ENCODE results near the gene CDH23.

DNA sequence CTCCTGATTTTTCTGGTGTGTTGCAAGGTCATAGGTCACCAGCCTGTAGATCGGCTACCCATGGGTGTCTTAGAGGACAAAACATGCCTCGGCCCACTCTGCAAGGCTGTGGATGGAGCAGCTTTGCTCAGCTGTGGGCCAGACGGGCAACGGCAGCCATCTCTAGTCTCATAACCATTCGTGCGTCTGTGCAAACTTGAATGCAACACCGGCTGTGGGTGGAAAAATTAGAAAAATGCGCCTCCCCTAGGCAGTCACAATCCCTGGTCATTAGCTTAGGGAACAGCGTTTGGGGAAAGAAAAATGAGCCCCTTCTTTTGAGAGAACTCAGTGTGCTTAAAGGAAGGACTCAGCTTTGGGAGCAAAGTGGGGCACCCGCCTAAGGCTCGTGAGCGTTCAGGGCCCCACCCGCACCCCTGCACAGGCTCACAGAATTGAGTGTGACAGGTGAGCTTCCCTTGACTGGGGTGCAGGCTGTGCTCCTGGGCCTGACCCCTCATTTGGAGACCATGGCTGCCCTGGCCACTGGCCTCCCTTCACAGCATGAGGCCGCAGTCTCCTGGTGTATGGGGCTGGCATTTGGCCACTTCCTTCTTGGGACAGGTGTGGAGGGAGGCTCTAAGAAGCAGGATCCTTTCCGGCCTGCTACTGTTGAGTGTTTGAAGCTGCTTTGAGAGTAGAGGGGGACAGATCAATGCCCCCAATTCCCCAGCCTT is 174.9 kb downstream of the CDH23 start:
- no peak for TF ChIP-seq EZH2 (IDR thresholded peaks at IDR 0.05; ENCODE audit: borderline replicate concordance, insufficient read depth, low read length, poor library complexity, severe bottlenecking)
- TF ChIP-seq POLR2AphosphoS5 (IDR thresholded peaks at IDR 0.05): no peak
- TF ChIP-seq, protein P1, sequence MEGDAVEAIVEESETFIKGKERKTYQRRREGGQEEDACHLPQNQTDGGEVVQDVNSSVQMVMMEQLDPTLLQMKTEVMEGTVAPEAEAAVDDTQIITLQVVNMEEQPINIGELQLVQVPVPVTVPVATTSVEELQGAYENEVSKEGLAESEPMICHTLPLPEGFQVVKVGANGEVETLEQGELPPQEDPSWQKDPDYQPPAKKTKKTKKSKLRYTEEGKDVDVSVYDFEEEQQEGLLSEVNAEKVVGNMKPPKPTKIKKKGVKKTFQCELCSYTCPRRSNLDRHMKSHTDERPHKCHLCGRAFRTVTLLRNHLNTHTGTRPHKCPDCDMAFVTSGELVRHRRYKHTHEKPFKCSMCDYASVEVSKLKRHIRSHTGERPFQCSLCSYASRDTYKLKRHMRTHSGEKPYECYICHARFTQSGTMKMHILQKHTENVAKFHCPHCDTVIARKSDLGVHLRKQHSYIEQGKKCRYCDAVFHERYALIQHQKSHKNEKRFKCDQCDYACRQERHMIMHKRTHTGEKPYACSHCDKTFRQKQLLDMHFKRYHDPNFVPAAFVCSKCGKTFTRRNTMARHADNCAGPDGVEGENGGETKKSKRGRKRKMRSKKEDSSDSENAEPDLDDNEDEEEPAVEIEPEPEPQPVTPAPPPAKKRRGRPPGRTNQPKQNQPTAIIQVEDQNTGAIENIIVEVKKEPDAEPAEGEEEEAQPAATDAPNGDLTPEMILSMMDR (IDR thresholded peaks at IDR 0.05; ENCODE audit: poor library complexity, severe bottlenecking): no peak
- no peak for TF ChIP-seq RAD21 (conservative IDR thresholded peaks at IDR 0.05)
- TF ChIP-seq EP300 (conservative IDR thresholded peaks at IDR 0.05; ENCODE audit: poor library complexity, severe bottlenecking): no peak
- TF ChIP-seq, protein P2, sequence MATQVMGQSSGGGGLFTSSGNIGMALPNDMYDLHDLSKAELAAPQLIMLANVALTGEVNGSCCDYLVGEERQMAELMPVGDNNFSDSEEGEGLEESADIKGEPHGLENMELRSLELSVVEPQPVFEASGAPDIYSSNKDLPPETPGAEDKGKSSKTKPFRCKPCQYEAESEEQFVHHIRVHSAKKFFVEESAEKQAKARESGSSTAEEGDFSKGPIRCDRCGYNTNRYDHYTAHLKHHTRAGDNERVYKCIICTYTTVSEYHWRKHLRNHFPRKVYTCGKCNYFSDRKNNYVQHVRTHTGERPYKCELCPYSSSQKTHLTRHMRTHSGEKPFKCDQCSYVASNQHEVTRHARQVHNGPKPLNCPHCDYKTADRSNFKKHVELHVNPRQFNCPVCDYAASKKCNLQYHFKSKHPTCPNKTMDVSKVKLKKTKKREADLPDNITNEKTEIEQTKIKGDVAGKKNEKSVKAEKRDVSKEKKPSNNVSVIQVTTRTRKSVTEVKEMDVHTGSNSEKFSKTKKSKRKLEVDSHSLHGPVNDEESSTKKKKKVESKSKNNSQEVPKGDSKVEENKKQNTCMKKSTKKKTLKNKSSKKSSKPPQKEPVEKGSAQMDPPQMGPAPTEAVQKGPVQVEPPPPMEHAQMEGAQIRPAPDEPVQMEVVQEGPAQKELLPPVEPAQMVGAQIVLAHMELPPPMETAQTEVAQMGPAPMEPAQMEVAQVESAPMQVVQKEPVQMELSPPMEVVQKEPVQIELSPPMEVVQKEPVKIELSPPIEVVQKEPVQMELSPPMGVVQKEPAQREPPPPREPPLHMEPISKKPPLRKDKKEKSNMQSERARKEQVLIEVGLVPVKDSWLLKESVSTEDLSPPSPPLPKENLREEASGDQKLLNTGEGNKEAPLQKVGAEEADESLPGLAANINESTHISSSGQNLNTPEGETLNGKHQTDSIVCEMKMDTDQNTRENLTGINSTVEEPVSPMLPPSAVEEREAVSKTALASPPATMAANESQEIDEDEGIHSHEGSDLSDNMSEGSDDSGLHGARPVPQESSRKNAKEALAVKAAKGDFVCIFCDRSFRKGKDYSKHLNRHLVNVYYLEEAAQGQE (IDR thresholded peaks at IDR 0.05; ENCODE audit: borderline replicate concordance): no peak
- TF ChIP-seq MXI1 (conservative IDR thresholded peaks at IDR 0.05; ENCODE audit: poor library complexity, severe bottlenecking): no peak
- no peak for TF ChIP-seq SMC3 (conservative IDR thresholded peaks at IDR 0.05; ENCODE audit: poor library complexity)

Data from neural cell (in vitro differentiated cells).